OCI-LY1 (cell line): Measurements from ENCODE around the gene KCNMA1.

Experiments used
- H2AFZ ChIP-seq: fragments of 200-600 bp; sonication (generic), shearing (Covaris generic); 2 replicates; pipeline ENCODE4 v1.6.0; 2014; ENCODE audit warnings: antibody characterized with exemption, mild to moderate bottlenecking, low read length
- H3F3A ChIP-seq: fragments of 200-600 bp; sonication (generic), shearing (Covaris generic); 2 replicates; pipeline ENCODE4 v1.6.0; 2014; ENCODE audit warnings: mild to moderate bottlenecking, antibody characterized with exemption, low read length, moderate library complexity; ENCODE audit not compliant: insufficient read depth
- H3K27ac ChIP-seq: fragments of 200-600 bp; sonication (generic); 2 replicates; pipeline ENCODE4 v1.5.1; 2014; ENCODE audit warnings: low read length, mixed run types, mild to moderate bottlenecking, low read depth; ENCODE audit not compliant: poor library complexity, severe bottlenecking
- H3K27me3 ChIP-seq: fragments of 200-600 bp; sonication (generic); 2 replicates; pipeline ENCODE4 v1.6.0; 2014; ENCODE audit warnings: antibody characterized with exemption, mild to moderate bottlenecking, low read length, moderate library complexity; ENCODE audit not compliant: insufficient read depth
- H3K36me3 ChIP-seq: fragments of 200-600 bp; sonication (generic); 2 replicates; pipeline ENCODE4 v1.6.1; 2014; ENCODE audit warnings: mild to moderate bottlenecking, antibody characterized with exemption, low read length, moderate library complexity, mixed read lengths; ENCODE audit not compliant: insufficient read depth
- H3K4me1 ChIP-seq: fragments of 200-600 bp; sonication (generic); 2 replicates; pipeline ENCODE4 v1.5.1; 2014; ENCODE audit warnings: mild to moderate bottlenecking, low read length, moderate library complexity; ENCODE audit not compliant: insufficient read depth, severe bottlenecking
- H3K4me2 ChIP-seq: fragments of 200-600 bp; sonication (generic), shearing (Covaris generic); 2 replicates; pipeline ENCODE4 v1.6.1; 2014; ENCODE audit warnings: low read length
- H3K4me3 ChIP-seq: fragments of 200-600 bp; sonication (generic); 2 replicates; pipeline ENCODE4 v1.5.1; 2014; ENCODE audit warnings: low read length, low read depth, mild to moderate bottlenecking, mixed read lengths; ENCODE audit not compliant: poor library complexity, severe bottlenecking
- H3K79me2 ChIP-seq: fragments of 200-600 bp; shearing (Covaris generic); 2 replicates; pipeline ENCODE4 v1.6.1; 2016; ENCODE audit warnings: mixed run types, low read length, mixed read lengths; ENCODE audit not compliant: insufficient read depth
- H3K9ac ChIP-seq: fragments of 200-600 bp; sonication (generic), shearing (Covaris generic); 2 replicates; pipeline ENCODE4 v1.6.1; 2014; ENCODE audit warnings: mild to moderate bottlenecking, low read length, mixed read lengths
- H3K9me2 ChIP-seq: fragments of 200-600 bp; sonication (generic), shearing (Covaris generic); 2 replicates; pipeline ENCODE4 v1.6.1; 2014; ENCODE audit warnings: low read depth, mild to moderate bottlenecking, low read length, mixed read lengths
- H3K9me3 ChIP-seq: fragments of 200-600 bp; shearing (Covaris generic); 2 replicates; pipeline ENCODE4 v1.6.1; 2014; ENCODE audit warnings: low read length, mixed read lengths
- H4K20me1 ChIP-seq: fragments of 200-600 bp; sonication (generic), shearing (Covaris generic); 2 replicates; pipeline ENCODE4 v1.6.0; 2016; ENCODE audit warnings: mild to moderate bottlenecking, low read length; ENCODE audit not compliant: insufficient read depth
- EZH2 ChIP-seq: fragments of 200-600 bp; sonication (generic), shearing (Covaris generic); IDR thresholded peaks from 2 replicates; pipeline ENCODE4 v1.8.0; 2017; ENCODE audit warnings: borderline replicate concordance, mixed run types, mild to moderate bottlenecking, antibody characterized with exemption, low read length, moderate library complexity, mixed read lengths
- TF ChIP-seq, protein P1 (sequence below): fragments of 200-600 bp; sonication (generic), shearing (Covaris generic); IDR thresholded peaks from 2 replicates; pipeline ENCODE4 v1.5.1; 2017; ENCODE audit warnings: mild to moderate bottlenecking, antibody characterized with exemption, low read length, moderate library complexity, mixed read lengths

The KCNMA1 gene

DNA sequence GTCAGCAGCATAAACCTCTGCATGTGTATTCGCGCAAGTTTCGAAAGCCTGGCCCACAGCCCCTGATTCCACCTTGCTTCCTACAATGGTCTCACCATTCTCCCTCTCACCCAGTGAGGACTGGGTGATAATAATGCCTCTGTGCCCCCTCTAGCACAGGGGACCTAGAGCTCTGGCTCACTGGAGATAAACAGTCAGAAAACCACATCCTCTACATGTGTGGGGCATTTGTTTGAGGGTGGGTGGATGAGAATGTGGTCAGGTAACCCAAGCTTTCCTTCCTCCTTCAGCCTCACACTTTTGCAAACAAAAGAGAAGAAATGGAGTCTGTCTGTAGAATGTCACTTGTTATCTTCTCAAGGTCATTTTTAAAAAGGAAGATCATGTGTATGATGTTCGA, 373.5 kb downstream of the KCNMA1 start:
- H3K36me3 ChIP-seq: no peaks in the 10 kb centered on the region
- H2AFZ ChIP-seq: no peak overlapping the region
- no peaks in the 10 kb centered on the region for H3K9me2 ChIP-seq
- H3K9me3 ChIP-seq: no peaks in the 10 kb centered on the region
- H4K20me1 ChIP-seq: no peaks in the 10 kb centered on the region
- no peaks in the 10 kb centered on the region for H3K27me3 ChIP-seq
- no peaks in the 10 kb centered on the region for H3K79me2 ChIP-seq
- no peak overlapping the region for H3K27ac ChIP-seq
- H3K9ac ChIP-seq: no peak overlapping the region
- TF ChIP-seq, protein P1, sequence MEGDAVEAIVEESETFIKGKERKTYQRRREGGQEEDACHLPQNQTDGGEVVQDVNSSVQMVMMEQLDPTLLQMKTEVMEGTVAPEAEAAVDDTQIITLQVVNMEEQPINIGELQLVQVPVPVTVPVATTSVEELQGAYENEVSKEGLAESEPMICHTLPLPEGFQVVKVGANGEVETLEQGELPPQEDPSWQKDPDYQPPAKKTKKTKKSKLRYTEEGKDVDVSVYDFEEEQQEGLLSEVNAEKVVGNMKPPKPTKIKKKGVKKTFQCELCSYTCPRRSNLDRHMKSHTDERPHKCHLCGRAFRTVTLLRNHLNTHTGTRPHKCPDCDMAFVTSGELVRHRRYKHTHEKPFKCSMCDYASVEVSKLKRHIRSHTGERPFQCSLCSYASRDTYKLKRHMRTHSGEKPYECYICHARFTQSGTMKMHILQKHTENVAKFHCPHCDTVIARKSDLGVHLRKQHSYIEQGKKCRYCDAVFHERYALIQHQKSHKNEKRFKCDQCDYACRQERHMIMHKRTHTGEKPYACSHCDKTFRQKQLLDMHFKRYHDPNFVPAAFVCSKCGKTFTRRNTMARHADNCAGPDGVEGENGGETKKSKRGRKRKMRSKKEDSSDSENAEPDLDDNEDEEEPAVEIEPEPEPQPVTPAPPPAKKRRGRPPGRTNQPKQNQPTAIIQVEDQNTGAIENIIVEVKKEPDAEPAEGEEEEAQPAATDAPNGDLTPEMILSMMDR: no peak
- TF ChIP-seq EZH2: no peak
- no peak overlapping the region for H3K4me2 ChIP-seq
- no peaks in the 10 kb centered on the region for H3F3A ChIP-seq
- no peak overlapping the region for H3K4me3 ChIP-seq
- H3K4me1 ChIP-seq: no peaks in the 10 kb centered on the region

DNA sequence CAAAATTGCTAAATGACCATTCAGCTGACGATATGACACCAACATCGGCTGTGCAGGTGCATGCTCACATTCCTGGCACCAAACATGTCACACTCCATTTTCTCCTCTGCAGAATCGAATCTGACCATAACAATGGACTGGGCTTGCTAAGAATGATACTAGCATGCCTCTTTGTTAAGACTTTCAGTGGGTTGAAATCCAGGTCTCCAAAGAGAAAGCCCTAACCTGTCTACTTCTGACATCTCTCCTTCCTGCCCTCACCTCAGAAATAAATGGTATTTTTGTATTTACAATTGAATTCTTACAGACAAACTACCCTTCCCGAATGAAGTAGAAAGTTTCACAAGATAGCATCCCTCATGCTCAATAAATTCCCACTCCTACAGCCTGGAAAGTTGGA, 373.9 kb downstream of the KCNMA1 start:
- Histone ChIP-seq H3K36me3 (no peaks in the 10 kb centered on the region), H3K27ac (no peak overlapping the region), H3K4me2 (no peak overlapping the region)

DNA sequence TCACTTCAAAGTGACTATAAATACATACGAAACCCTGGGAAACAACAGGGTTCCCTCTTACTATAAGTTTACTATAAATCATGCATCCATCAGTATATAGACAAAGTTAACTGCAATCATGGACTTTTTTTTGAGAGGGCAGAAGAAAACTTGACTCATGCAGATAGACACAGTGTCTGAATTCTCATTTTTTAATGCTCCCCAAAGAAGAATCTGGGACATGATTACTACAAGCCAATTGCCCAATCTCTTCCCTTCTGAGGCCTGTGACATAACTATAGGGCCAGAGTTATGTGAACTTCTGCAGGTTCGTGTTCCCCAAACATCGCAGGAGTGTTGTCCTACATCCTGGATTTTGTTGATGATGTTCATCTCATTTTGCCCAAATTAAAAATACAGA, 376.5 kb downstream of the KCNMA1 start:
- Histone ChIP-seq H3K27me3 (no peaks in the 10 kb centered on the region), H3K79me2 (no peaks in the 10 kb centered on the region), H4K20me1 (no peaks in the 10 kb centered on the region), H3K9me2 (no peaks in the 10 kb centered on the region), H3F3A (no peaks in the 10 kb centered on the region), H3K4me3 (no peak overlapping the region), H3K9me3 (no peaks in the 10 kb centered on the region), H3K4me2 (no peak overlapping the region), H3K4me1 (no peaks in the 10 kb centered on the region), H3K9ac (no peak overlapping the region), H3K36me3 (no peaks in the 10 kb centered on the region), H3K27ac (no peak overlapping the region), H2AFZ (no peak overlapping the region)
- TF ChIP-seq, protein P1: no peak

More for the DNA sequence above, 373.9 kb downstream of the KCNMA1 start:
- Histone ChIP-seq H3F3A (no peaks in the 10 kb centered on the region), H2AFZ (no peak overlapping the region), H3K4me3 (no peak overlapping the region), H4K20me1 (no peaks in the 10 kb centered on the region), H3K9me2 (no peaks in the 10 kb centered on the region), H3K4me1 (no peaks in the 10 kb centered on the region), H3K9ac (no peak overlapping the region), H3K9me3 (no peaks in the 10 kb centered on the region), H3K27me3 (no peaks in the 10 kb centered on the region), H3K79me2 (no peaks in the 10 kb centered on the region)
- TF ChIP-seq, protein P1: no peak
- no peak for TF ChIP-seq EZH2
